HEK293 (cell line): ENCODE measurements around the gene OSBP2.
A peak's percentile ranks its signal among the peaks of the same experiment; 100 is the strongest.

Experiments used
- CTCF ChIA-PET: fragments of 350-600 bp; formaldehyde crosslinking; extraction: SDS; loops from one replicate; lab custom pipeline; 2021; ENCODE audit warnings: antibody characterized with exemption; lab: Yijun Ruan, JAX
- POLR2A ChIA-PET: fragments of 300-600 bp; formaldehyde crosslinking; extraction: SDS; loops from one replicate; lab custom pipeline; 2020; ENCODE audit warnings: antibody characterized with exemption, inconsistent platforms; lab: Yijun Ruan, JAX
- H3K27ac ChIP-seq: fragments of 200-500 bp; sonication (Bioruptor generic); 2 replicates; pipeline ENCODE4 v1.5.1; 2014; ENCODE audit warnings: low read depth, low read length, control low read depth, inconsistent platforms; ENCODE audit errors: extremely low read depth
- H3K36me3 ChIP-seq, 2 experiments: fragments of 200-500 bp in 1 of 2; sonication (Bioruptor generic) in 1 of 2; 1 replicate in 1 of 2; 2 replicates in 1 of 2; pipeline ENCODE4 v1.5.1; 2014 to 2017; ENCODE audit warnings: inconsistent platforms in 2 of 2, low read length in 2 of 2; ENCODE audit not compliant: control insufficient read depth in 2 of 2, insufficient read depth in 1 of 2
- H3K4me1 ChIP-seq: fragments of 200-500 bp; sonication (Bioruptor generic); 2 replicates; pipeline ENCODE4 v1.5.1; 2014; ENCODE audit warnings: mild to moderate bottlenecking, low read length, inconsistent platforms; ENCODE audit not compliant: control insufficient read depth, insufficient read depth
- H3K4me3 ChIP-seq: 2 replicates; pipeline ENCODE4 v1.5.1; 2011; ENCODE audit warnings: low read depth, mild to moderate bottlenecking, control low read depth, low read length, moderate library complexity
- H3K9me3 ChIP-seq: fragments of 200-500 bp; sonication (Bioruptor generic); 2 replicates; pipeline ENCODE4 v1.5.1; 2014; ENCODE audit warnings: low read depth, low read length, inconsistent platforms; ENCODE audit not compliant: control insufficient read depth, insufficient read depth
- GLIS1 ChIP-seq: fragments of 450-650 bp; formaldehyde crosslinking; IDR thresholded peaks from 2 replicates; pipeline ENCODE4 v1.5.1; 2016; ENCODE audit warnings: missing biosample characterization, missing genetic modification characterization
- HIC1 ChIP-seq: fragments of 450-650 bp; formaldehyde crosslinking; IDR thresholded peaks from 2 replicates; pipeline ENCODE4 v1.5.1; 2016; ENCODE audit warnings: missing biosample characterization, missing genetic modification characterization
- HOXA7 ChIP-seq: sonication (generic); formaldehyde crosslinking; IDR thresholded peaks from 2 replicates; pipeline ENCODE4 v1.8.1; 2022; ENCODE audit warnings: missing genetic modification reagents, borderline replicate concordance
- KLF17 ChIP-seq: fragments of 450-650 bp; formaldehyde crosslinking; IDR thresholded peaks from 2 replicates; pipeline ENCODE4 v1.5.1; 2016; ENCODE audit warnings: missing biosample characterization, missing genetic modification characterization
- KLF7 ChIP-seq: fragments of 450-650 bp; formaldehyde crosslinking; IDR thresholded peaks from 2 replicates; pipeline ENCODE4 v1.5.1; 2016; ENCODE audit warnings: missing biosample characterization, missing genetic modification characterization, borderline replicate concordance
- ZEB2 ChIP-seq: fragments of 450-650 bp; formaldehyde crosslinking; IDR thresholded peaks from 2 replicates; pipeline ENCODE4 v1.5.1; 2016; ENCODE audit warnings: missing biosample characterization, missing genetic modification characterization
- ZIC2 ChIP-seq: fragments of 450-650 bp; formaldehyde crosslinking; IDR thresholded peaks from 2 replicates; pipeline ENCODE4 v1.5.1; 2016; ENCODE audit warnings: missing biosample characterization, missing genetic modification characterization
- ZNF416 ChIP-seq: fragments of 450-650 bp; formaldehyde crosslinking; IDR thresholded peaks from 2 replicates; pipeline ENCODE4 v1.5.1; 2016; ENCODE audit warnings: missing biosample characterization, missing genetic modification characterization
- ZNF513 ChIP-seq: fragments of 450-650 bp; IDR thresholded peaks from 2 replicates; pipeline ENCODE4 v1.5.1; 2018; ENCODE audit warnings: missing biosample characterization, missing genetic modification characterization
- ZNF658 ChIP-seq: fragments of 450-650 bp; formaldehyde crosslinking; IDR thresholded peaks from 2 replicates; pipeline ENCODE4; 2016; ENCODE audit warnings: missing biosample characterization, missing genetic modification characterization
- TF ChIP-seq, protein P1 (sequence below): fragments of 450-650 bp; formaldehyde crosslinking; IDR thresholded peaks from 2 replicates; pipeline ENCODE4 v1.5.1; 2016; ENCODE audit warnings: missing biosample characterization, missing genetic modification characterization

Gene OSBP2

DNA sequence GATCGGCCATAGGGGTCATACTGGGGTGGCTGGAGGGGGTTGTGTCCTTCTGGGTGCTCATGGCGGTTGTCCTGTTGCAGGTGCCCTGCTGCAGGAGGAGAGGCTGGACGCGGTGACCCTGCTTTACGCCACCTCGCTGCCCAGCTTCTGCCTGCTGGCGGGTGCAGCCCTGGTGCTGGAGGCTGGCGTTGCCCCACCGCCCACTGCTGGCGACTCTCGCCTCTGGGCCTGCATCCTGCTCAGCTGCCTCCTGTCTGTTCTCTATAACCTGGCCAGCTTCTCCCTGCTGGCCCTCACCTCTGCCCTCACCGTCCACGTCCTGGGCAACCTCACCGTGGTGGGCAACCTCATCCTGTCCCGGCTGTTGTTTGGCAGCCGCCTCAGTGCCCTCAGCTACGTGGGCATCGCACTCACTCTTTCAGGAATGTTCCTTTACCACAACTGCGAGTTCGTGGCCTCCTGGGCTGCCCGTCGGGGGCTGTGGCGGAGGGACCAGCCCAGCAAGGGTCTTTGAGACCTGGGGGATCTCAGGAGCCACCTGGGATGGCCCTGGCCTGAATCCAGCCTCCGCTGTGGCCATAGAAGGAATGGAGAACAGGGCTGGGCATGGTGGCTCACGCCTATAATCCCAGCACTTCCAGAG, 48.0 kb upstream of the OSBP2 start:
- H3K4me1 ChIP-seq: no peaks in the 10 kb centered on the region
- H3K9me3 ChIP-seq: no peaks in the 10 kb centered on the region
- H3K4me3 ChIP-seq: no peak overlapping the region
- POLR2A ChIA-PET: no interaction called here
- TF ChIP-seq HIC1 (tag by site-specific recombination): 0 out of 2 replicates have a peak, but pooled peaks have one; percentile 48
- TF ChIP-seq ZNF416 (tag by site-specific recombination): no peak
- H3K27ac ChIP-seq: no peak overlapping the region
- CTCF ChIA-PET: interaction anchor here (1.3 to 5.0 kb wide), 3 partner anchors 9 to 108 kb away, joined by 3 to 36 read pairs (median 4); partner anchors contain the start of gene SLC35E4
- H3K36me3 ChIP-seq: no peaks in the 10 kb centered on the region

DNA sequence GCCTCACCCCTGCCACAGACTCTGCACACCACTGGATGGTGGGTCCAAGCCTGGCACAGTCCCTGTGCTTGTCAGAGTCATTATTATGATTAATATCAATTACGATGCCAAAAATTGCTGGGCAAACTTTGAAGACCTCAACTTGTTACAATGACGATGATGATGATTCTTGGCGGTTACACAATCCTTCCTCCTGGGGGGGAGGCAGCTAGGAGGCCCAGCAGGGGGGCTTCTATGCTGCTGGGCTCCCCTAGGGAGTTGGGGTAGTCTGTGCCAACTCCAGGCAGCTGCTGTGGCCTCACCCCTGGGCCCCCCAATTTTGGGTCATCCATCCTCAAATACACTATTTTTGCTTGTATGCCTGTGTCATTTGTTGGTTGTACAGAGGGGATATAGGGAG, 47.1 kb upstream of the OSBP2 start:
- Histone ChIP-seq H3K9me3 (no peaks in the 10 kb centered on the region), H3K36me3 (no peaks in the 10 kb centered on the region), H3K4me1 (no peaks in the 10 kb centered on the region), H3K4me3 (no peak overlapping the region), H3K27ac (no peak overlapping the region)
- POLR2A ChIA-PET: no interaction called here
- TF ChIP-seq KLF17 (tag by site-specific recombination) (no peak), ZNF513 (tag by site-specific recombination) (peak; percentile 46; the same call in 1 of the 2 replicates), ZIC2 (tag by site-specific recombination) (peak; percentile 26; the same call in 1 of the 2 replicates), GLIS1 (tag by site-specific recombination) (peak; percentile 95), HOXA7 (no peak), ZEB2 (tag by site-specific recombination) (no peak)
- TF ChIP-seq, protein P1, sequence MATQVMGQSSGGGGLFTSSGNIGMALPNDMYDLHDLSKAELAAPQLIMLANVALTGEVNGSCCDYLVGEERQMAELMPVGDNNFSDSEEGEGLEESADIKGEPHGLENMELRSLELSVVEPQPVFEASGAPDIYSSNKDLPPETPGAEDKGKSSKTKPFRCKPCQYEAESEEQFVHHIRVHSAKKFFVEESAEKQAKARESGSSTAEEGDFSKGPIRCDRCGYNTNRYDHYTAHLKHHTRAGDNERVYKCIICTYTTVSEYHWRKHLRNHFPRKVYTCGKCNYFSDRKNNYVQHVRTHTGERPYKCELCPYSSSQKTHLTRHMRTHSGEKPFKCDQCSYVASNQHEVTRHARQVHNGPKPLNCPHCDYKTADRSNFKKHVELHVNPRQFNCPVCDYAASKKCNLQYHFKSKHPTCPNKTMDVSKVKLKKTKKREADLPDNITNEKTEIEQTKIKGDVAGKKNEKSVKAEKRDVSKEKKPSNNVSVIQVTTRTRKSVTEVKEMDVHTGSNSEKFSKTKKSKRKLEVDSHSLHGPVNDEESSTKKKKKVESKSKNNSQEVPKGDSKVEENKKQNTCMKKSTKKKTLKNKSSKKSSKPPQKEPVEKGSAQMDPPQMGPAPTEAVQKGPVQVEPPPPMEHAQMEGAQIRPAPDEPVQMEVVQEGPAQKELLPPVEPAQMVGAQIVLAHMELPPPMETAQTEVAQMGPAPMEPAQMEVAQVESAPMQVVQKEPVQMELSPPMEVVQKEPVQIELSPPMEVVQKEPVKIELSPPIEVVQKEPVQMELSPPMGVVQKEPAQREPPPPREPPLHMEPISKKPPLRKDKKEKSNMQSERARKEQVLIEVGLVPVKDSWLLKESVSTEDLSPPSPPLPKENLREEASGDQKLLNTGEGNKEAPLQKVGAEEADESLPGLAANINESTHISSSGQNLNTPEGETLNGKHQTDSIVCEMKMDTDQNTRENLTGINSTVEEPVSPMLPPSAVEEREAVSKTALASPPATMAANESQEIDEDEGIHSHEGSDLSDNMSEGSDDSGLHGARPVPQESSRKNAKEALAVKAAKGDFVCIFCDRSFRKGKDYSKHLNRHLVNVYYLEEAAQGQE (tag by site-specific recombination): no peak
- CTCF ChIA-PET: interaction anchor here (1.1 to 1.3 kb wide), 2 partner anchors 9 to 13 kb away, joined by 3 to 5 read pairs; no protein-coding TSS in a partner anchor

- Histone ChIP-seq H3K36me3 (no peaks in the 10 kb centered on the region), H3K4me3 (no peak overlapping the region), H3K9me3 (no peaks in the 10 kb centered on the region), H3K27ac (no peak overlapping the region), H3K4me1 (no peaks in the 10 kb centered on the region)
- ChIA-PET CTCF (interaction anchor here (0.6 to 2.6 kb wide), 3 partner anchors 14 to 157 kb away, joined by 3 to 9 read pairs (median 3); partner anchors contain the start of gene SLC35E4), POLR2A (interaction anchor here (0.6 kb wide), 1 partner anchor 11 kb away, joined by 3 read pairs; no protein-coding TSS in a partner anchor)
- TF ChIP-seq ZIC2 (tag by site-specific recombination): no peak
- no peak for TF ChIP-seq ZNF658 (tag by site-specific recombination)
- no peak for TF ChIP-seq KLF7 (tag by site-specific recombination)
Observed at GRCh38 chr22:30648825-30649224, 45.8 kb upstream of the OSBP2 start.
